Transverse colon (tissue), 4 donors: ENCODE measurements around the gene P2RY6. TPM values are rescaled to one million over a fixed set of nuclear protein-coding genes. Genes with fewer than 3 reads are reported as not detected.
A peak's percentile ranks its signal among the peaks of the same experiment; 100 is the strongest.

Experiments
- DNase-seq: peaks from one replicate; pipeline ENCODE4 v3.0.0-alpha.2; 2019
- H3K27ac ChIP-seq, 4 donors: fragments of 200-600 bp; sonication (generic); 2 replicates each; pipeline ENCODE4 v1.5.1; 2016 to 2018; ENCODE audit warnings: inconsistent platforms in 4 of 4
- H3K27me3 ChIP-seq: fragments of 200-600 bp; sonication (generic); 2 replicates; pipeline ENCODE4 v1.5.1; 2017; ENCODE audit warnings: inconsistent platforms
- H3K36me3 ChIP-seq, 4 donors: fragments of 200-600 bp; sonication (generic); 2 replicates each; pipeline ENCODE4 v1.5.1; 2017 to 2019; ENCODE audit warnings: inconsistent platforms in 4 of 4
- H3K4me1 ChIP-seq, 4 donors: fragments of 200-600 bp; sonication (generic); 2 replicates each; pipeline ENCODE4 v1.5.1; 2017 to 2020; ENCODE audit warnings: inconsistent platforms in 4 of 4
- H3K4me3 ChIP-seq, 4 donors: fragments of 200-600 bp; sonication (generic); 1 replicate in 1 of 4; 2 replicates in 3 of 4; pipeline versions ENCODE4 v1.5.1 to v1.6.1; 2017 to 2019; ENCODE audit warnings: inconsistent platforms in 4 of 4
- H3K9me3 ChIP-seq, 2 donors: fragments of 200-600 bp; sonication (generic); 2 replicates each; pipeline ENCODE4 v1.5.1; 2017 to 2019; ENCODE audit warnings: inconsistent platforms in 2 of 2
- CTCF ChIP-seq, 5 experiments: fragments of 200-600 bp in 3 of 5; fragments of 450-650 bp in 2 of 5; sonication (generic) in 3 of 5; IDR thresholded peaks; 1 replicate in 2 of 5; 2 replicates in 3 of 5; pipeline ENCODE4 v1.5.1; 2016 to 2017; ENCODE audit warnings: antibody characterized with exemption in 5 of 5, inconsistent platforms in 3 of 5, mild to moderate bottlenecking in 2 of 5, moderate library complexity in 1 of 5
- EP300 ChIP-seq: sonication (generic); formaldehyde crosslinking; IDR thresholded peaks from one replicate; pipeline ENCODE4 v1.6.1; 2017; ENCODE audit warnings: antibody characterized with exemption, low read depth
- POLR2A ChIP-seq: fragments of 450-650 bp; IDR thresholded peaks from one replicate; pipeline ENCODE4 v1.6.1; 2016; ENCODE audit warnings: antibody characterized with exemption, mild to moderate bottlenecking, moderate library complexity
- POLR2AphosphoS5 ChIP-seq, 3 donors: sonication (generic); formaldehyde crosslinking; IDR thresholded peaks; one replicate each; pipeline ENCODE4 v1.6.1; 2016; ENCODE audit warnings: antibody characterized with exemption in 3 of 3
- WGBS, 2 donors: methylation state at CpG; one replicate each; pipeline ENCODE4 v1.1.5; 2018; ENCODE audit warnings: low coverage in 1 of 2; 5-methylcytosine and 5-hydroxymethylcytosine counted together
- in situ Hi-C, 4 donors: fragments of 200-750 bp; cut with MboI; loops; one replicate each; pipeline versions ENCODE4 v1.15.0 to v1.15.1; 2017; ENCODE audit warnings: low sequenced_read_pairs in 3 of 4, low pct_ligation_motif_present in 1 of 4, low pct_unique_long_range_greater_than_20kb in 1 of 4
- intact Hi-C: fragments of 100-400 bp; cut with DNase I; formaldehyde crosslinking; loops from one replicate; pipeline ENCODE4 v1.15.1; 2023; ENCODE audit warnings: low total_unique reads
- total RNA-seq, 4 donors: library from RNA; depleted of rRNA; stranded (reverse); fragments of >200 nt; gene quantifications; one replicate each; pipeline ENCODE4 v1.1.0, GENCODE V29; 2016

Gene P2RY6
- total RNA-seq, 4 donors from 2014 or later, result 1.1 to 1.6 (median 1.4) TPM; not detected in 1

GRCh38 chr11:73317803-73318202 is 45.7 kb downstream of the P2RY6 start:
- Histone ChIP-seq H3K36me3 (no peaks in the 10 kb centered on the region), H3K9me3 (no peaks in the 10 kb centered on the region), H3K4me1 (peaks cover 38 to 82% (median 61%) of the 10 kb centered on the region in 4 donors), H3K27ac (peak overlapping the region; percentile 95 to 99 (median 95)), H3K27me3 (no peaks in the 10 kb centered on the region), H3K4me3 (no peak overlapping the region)
- no peak for TF ChIP-seq EP300
- TF ChIP-seq POLR2A, result no peak
- no peak for TF ChIP-seq POLR2AphosphoS5 (IDR thresholded peaks at IDR 0.05)
- no peak for TF ChIP-seq CTCF (IDR thresholded peaks at IDR 0.05)
- in situ Hi-C loops (no loop called here), intact Hi-C loops (no loop called here)
- 79% methylated on average over 3 of the region's 3 CpGs; no CpG with 5 or more reads in 1 of the 2 donors for whole genome bisulfite sequencing, 2 donors
- no peak for DNase-seq

DNA sequence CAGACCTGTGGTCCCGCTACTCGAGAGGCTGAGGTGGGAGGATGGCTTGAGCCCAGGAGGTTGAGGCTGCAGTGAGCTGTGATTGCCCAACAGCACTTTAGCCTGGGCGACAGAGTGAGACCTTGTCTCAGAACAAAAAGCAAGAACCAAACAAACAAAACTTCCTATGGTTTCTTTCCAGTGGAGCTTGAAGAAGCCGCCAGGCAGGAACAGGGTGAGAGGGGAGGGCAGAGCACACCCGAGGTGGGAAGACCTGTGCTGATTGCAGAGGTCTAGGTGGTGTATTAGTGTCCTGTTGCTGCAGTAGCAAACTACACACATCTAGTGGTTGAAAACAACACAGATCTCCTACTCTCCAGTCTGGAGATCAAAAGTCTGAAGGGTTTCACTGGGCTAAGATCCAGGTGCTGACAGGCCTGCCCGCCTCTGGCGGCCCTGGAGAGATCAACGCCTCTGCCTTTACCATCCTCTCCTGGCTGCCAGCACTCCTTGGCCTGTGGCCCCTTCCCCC is 46.4 kb downstream of the P2RY6 start:
- no peaks in the 10 kb centered on the region for H3K9me3 ChIP-seq
- in situ Hi-C loops, result no loop called here
- peaks cover 40 to 83% (median 64%) of the 10 kb centered on the region in 4 donors for H3K4me1 ChIP-seq
- no peak overlapping the region for H3K4me3 ChIP-seq
- no peak for TF ChIP-seq POLR2AphosphoS5 (IDR thresholded peaks at IDR 0.05)
- TF ChIP-seq EP300, result no peak
- no peak for TF ChIP-seq POLR2A
- no peak for TF ChIP-seq CTCF (IDR thresholded peaks at IDR 0.05)
- peak overlapping the region; percentile 95 to 99 (median 95) for H3K27ac ChIP-seq
- DNase-seq, result no peak
- no peaks in the 10 kb centered on the region for H3K36me3 ChIP-seq
- intact Hi-C loops, result no loop called here
- WGBS, 2 donors, result 60 to 72% methylated on average over 4 to 8 of the region's 8 CpGs
- H3K27me3 ChIP-seq, result no peaks in the 10 kb centered on the region

- Histone ChIP-seq H3K27ac (peak overlapping the region; percentile 95 to 99 (median 95)), H3K27me3 (no peaks in the 10 kb centered on the region), H3K36me3 (no peaks in the 10 kb centered on the region), H3K9me3 (no peaks in the 10 kb centered on the region), H3K4me1 (peaks cover 60 to 83% (median 67%) of the 10 kb centered on the region in 4 donors), H3K4me3 (no peak overlapping the region)
- DNase-seq, result no peak
- no peak for TF ChIP-seq POLR2A
- TF ChIP-seq EP300, result no peak
- TF ChIP-seq POLR2AphosphoS5 (IDR thresholded peaks at IDR 0.05), result no peak
- no peak for TF ChIP-seq CTCF (IDR thresholded peaks at IDR 0.05)
- in situ Hi-C loops, result no loop called here
- intact Hi-C loops, result no loop called here
- WGBS, 2 donors, result 56 to 65% methylated on average over 1 to 10 of the region's 10 CpGs
Measured at GRCh38 chr11:73320763-73321603, 48.8 kb downstream of the P2RY6 start.

DNA sequence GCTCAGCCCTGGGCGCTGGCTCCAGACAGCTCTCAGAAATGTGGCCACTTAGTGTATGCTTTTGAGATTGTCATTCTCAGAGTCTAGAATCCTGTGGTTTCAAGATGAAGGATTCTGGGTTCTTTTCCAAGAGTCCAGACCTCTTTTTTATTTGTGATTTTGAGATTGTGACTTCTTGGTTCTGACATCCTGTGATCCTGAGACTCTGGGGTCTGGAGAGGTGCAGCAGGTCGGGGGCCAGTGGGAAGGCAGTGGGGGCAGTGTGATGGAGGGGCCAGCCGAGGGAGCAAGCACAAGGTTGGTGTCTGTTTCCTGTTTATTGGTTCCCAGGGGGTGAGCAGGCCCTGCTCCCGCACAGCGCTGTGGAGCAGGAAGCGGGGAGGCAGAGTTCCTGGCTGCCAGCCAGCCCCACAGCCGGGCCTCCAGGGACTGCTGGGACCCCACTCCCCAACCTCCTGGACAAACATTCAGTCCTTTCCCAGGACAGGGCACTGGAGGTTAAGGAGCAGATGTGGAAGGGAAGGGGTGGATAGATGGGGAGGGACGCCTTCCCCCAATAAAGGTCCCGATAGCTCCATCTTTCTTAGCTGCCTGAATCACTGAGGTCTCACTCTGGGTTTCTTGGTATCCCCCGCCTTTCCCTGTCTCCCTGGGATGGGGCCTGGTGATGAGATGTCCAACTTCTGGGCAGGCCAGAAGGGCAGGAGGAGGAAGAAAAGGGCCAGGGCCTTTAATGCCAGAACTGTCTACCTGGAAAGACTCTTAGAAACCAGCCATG is 49.7 kb downstream of the P2RY6 start:
- DNase-seq, result no peak
- H3K9me3 ChIP-seq, result no peaks in the 10 kb centered on the region
- in situ Hi-C loops, result no loop called here
- no peaks in the 10 kb centered on the region for H3K36me3 ChIP-seq
- WGBS, 2 donors, result 20 to 46% methylated on average over 1 to 10 of the region's 10 CpGs
- H3K27me3 ChIP-seq, result no peaks in the 10 kb centered on the region
- peak overlapping the region; percentile 95 to 99 (median 95) for H3K27ac ChIP-seq
- H3K4me3 ChIP-seq, result no peak overlapping the region
- TF ChIP-seq EP300, result no peak
- TF ChIP-seq POLR2AphosphoS5 (IDR thresholded peaks at IDR 0.05), result no peak
- no peak for TF ChIP-seq POLR2A
- no peak for TF ChIP-seq CTCF (IDR thresholded peaks at IDR 0.05)
- intact Hi-C loops, result no loop called here
- H3K4me1 ChIP-seq, result peaks cover 53 to 80% (median 65%) of the 10 kb centered on the region in 4 donors
